Renal pelvis (tissue), 12 donors: ENCODE results near the gene ERCC5. TPM values are rescaled to one million over a fixed set of nuclear protein-coding genes. Genes with fewer than 3 reads are reported as not detected.
A peak's percentile ranks its signal among the peaks of the same experiment; 100 is the strongest.

Source experiments
- DNase-seq: peaks from one replicate; pipeline ENCODE4 v3.0.0-alpha.2; 2013
- long read RNA-seq, 16 experiments: transcript quantifications; one replicate each; lab custom pipeline, GENCODE V29; 2026
- polyA plus RNA-seq, 3 donors: library from polyadenylated mRNA; unstranded; fragments of 120-200 nt; gene quantifications; one replicate each; pipeline ENCODE4 v1.2.1, GENCODE V29; 2013; ENCODE audit not compliant: insufficient read length in 3 of 3

Gene ERCC5
- 10 to 100 TPM; 73.1 to 94.9 (median 81.5) TPM for polyA plus RNA-seq
- long read RNA-seq, donor 1, full-length matches to known transcripts = 6 of 6 reads
- long read RNA-seq, donor 1, partial matches to known transcripts = 0 of 6 reads
- long read RNA-seq, donor 1, other reads (novel, unspliced or antisense) = 0 of 6 reads
- long read RNA-seq, donor 2, full-length matches to known transcripts = 3 of 3 reads
- long read RNA-seq, donor 2, partial matches to known transcripts = 0 of 3 reads
- long read RNA-seq, donor 2, other reads (novel, unspliced or antisense) = 0 of 3 reads
- long read RNA-seq, donor 3, full-length matches to known transcripts = 3 of 14 reads
- long read RNA-seq, donor 3, partial matches to known transcripts = 11 of 14 reads
- long read RNA-seq, donor 3, other reads (novel, unspliced or antisense) = 0 of 14 reads
- long read RNA-seq, donor 4, full-length matches to known transcripts = 6 of 6 reads
- long read RNA-seq, donor 4, partial matches to known transcripts = 0 of 6 reads
- long read RNA-seq, donor 4, other reads (novel, unspliced or antisense) = 0 of 6 reads
- long read RNA-seq, donor 5, full-length matches to known transcripts = 2 of 2 reads
- long read RNA-seq, donor 5, partial matches to known transcripts = 0 of 2 reads
- long read RNA-seq, donor 5, other reads (novel, unspliced or antisense) = 0 of 2 reads
- long read RNA-seq, donor 6, full-length matches to known transcripts = 4 of 4 reads
- long read RNA-seq, donor 6, partial matches to known transcripts = 0 of 4 reads
- long read RNA-seq, donor 6, other reads (novel, unspliced or antisense) = 0 of 4 reads
- long read RNA-seq, donor 7, full-length matches to known transcripts = 5 of 5 reads
- long read RNA-seq, donor 7, partial matches to known transcripts = 0 of 5 reads
- long read RNA-seq, donor 7, other reads (novel, unspliced or antisense) = 0 of 5 reads
- long read RNA-seq, donor 8, partial matches to known transcripts = 0 of 1 reads
- long read RNA-seq, donor 8, other reads (novel, unspliced or antisense) = 0 of 1 reads
- long read RNA-seq, donor 9, partial matches to known transcripts = 10 of 14 reads
- long read RNA-seq, donor 9, other reads (novel, unspliced or antisense) = 0 of 14 reads
- long read RNA-seq, donor 10, full-length matches to known transcripts = 6 of 6 reads
- long read RNA-seq, donor 10, partial matches to known transcripts = 0 of 6 reads
- long read RNA-seq, donor 10, other reads (novel, unspliced or antisense) = 0 of 6 reads
- long read RNA-seq, donor 11, full-length matches to known transcripts = 5 of 5 reads
- long read RNA-seq, donor 11, partial matches to known transcripts = 0 of 5 reads
- long read RNA-seq, donor 11, other reads (novel, unspliced or antisense) = 0 of 5 reads
- long read RNA-seq, donor 12, full-length matches to known transcripts = 4 of 11 reads
- long read RNA-seq, donor 12, partial matches to known transcripts = 7 of 11 reads
- long read RNA-seq, donor 12, other reads (novel, unspliced or antisense) = 0 of 11 reads
- long read RNA-seq, donor 13 = 0 reads
- long read RNA-seq, donor 14 = 0 reads
- long read RNA-seq, donor 15 = 0 reads
- long read RNA-seq, donor 16, full-length matches to known transcripts = 9 of 9 reads
- long read RNA-seq, donor 16, partial matches to known transcripts = 0 of 9 reads
- long read RNA-seq, donor 16, other reads (novel, unspliced or antisense) = 0 of 9 reads

DNA sequence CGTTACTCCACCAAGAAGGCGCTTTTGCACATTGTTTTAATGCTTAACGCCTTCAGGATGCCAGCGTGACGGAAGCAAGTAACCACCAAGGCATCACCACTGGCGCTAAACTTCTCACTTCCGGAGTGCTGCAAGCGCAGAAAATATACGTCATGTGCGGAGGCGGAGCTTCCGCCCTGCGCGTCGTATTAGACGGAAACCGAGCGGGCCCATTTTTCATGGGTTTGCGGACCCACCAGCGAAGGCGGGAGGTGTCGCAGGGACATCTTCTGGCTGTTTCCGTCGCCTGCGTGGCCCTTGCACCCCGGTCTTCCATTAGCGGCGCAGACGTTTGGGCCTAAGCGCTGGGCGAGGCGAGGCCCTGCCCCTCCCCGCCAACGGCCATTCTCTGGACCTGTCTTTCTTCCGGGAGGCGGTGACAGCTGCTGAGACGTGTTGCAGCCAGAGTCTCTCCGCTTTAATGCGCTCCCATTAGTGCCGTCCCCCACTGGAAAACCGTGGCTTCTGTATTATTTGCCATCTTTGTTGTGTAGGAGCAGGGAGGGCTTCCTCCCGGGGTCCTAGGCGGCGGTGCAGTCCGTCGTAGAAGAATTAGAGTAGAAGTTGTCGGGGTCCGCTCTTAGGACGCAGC is at the start of gene ERCC5:
Gene ERCC5 (plus strand): TSS at position 403 of the 631 bp plus-strand sequence. CDS start 235 bp downstream, outside the sequence.
- DNase-seq = peak; percentile 95

DNA sequence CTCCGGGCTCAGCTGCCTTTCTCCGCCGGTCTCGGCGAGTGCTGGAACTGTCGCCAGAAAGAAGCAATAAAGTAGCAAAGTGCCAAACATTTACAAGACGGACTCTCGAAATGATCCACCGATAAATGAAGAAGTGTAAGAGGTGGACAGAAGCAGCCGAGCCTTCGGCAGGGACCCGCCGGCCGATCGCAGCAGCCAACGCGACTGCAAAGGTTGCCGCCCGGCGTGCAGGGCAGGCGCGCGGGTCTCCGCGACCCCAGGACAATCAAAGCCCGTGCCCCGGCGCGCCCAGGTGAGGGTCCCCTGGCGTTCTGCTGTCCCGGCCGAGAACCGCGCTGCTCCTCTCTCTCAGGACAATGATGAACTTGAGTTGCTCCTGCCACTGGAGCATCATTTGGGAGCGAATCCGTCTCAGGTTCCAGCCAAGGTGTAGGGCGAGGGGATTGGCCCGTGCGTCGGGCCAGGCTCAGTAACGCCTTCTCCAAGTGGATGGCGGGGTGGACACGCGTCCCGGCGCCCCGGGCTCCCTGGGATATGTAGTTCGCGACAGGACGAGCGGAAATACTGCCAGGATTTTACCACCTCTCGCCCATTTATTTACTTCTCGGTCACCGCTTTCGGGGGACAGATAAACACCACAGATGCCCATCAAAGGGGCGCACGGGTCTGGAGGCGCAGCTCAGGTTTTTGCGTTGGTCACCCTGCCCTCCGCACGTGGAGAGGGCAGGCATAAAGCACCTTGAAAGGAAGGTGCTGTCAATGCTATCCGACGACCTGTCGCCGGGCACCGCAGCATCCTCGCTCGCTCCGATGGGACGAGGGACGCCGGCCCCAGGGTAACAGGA is 47.0 kb upstream of the ERCC5 start, which contains the start of the genes BIVM and POGLUT2:
Gene BIVM (plus strand): TSS at position 539 of the 845 bp plus-strand sequence. CDS start 8,149 bp downstream, outside the sequence.
Gene POGLUT2 (minus strand): TSS at position 396 of the 845 bp plus-strand sequence. CDS start 306 bp downstream, at position 90.
- peak; percentile 92 for DNase-seq

DNA sequence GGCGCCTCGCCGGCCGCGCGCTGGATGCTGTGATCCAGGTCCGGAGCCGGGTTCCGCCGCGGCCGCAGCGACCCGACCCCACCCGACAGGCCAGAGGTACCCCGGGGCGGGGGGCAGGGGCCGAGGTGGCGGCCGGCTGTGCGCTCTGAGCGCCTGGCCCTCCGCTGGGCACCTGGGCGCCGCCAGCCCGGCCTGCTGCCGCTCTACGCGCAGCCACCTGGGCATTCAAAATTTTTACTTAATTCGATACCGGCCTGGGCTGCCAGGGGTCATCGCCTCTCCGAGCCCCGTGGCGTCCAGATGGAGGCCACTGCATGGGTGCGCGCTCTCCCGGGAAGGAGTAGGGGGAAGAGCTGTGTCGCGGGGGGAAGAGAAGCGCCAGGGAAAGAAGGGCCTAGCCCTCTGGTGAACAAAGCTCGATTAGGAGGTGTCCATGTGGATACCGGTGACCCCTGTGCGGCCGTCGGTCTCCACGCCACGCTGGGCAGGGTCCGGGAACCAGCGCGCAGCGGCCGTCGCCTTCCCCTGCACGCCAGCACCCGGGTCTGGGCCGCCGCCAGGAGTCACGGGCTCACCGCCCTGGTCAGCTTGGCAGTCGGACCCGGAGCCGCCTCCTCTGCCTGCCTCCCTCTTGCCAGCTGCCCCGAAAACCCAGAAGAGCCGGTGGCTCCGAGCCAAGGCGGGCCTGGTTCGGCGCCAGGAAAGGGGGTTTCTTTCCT is 46.2 kb upstream of the ERCC5 start:
- DNase-seq = peak; percentile 22

DNA sequence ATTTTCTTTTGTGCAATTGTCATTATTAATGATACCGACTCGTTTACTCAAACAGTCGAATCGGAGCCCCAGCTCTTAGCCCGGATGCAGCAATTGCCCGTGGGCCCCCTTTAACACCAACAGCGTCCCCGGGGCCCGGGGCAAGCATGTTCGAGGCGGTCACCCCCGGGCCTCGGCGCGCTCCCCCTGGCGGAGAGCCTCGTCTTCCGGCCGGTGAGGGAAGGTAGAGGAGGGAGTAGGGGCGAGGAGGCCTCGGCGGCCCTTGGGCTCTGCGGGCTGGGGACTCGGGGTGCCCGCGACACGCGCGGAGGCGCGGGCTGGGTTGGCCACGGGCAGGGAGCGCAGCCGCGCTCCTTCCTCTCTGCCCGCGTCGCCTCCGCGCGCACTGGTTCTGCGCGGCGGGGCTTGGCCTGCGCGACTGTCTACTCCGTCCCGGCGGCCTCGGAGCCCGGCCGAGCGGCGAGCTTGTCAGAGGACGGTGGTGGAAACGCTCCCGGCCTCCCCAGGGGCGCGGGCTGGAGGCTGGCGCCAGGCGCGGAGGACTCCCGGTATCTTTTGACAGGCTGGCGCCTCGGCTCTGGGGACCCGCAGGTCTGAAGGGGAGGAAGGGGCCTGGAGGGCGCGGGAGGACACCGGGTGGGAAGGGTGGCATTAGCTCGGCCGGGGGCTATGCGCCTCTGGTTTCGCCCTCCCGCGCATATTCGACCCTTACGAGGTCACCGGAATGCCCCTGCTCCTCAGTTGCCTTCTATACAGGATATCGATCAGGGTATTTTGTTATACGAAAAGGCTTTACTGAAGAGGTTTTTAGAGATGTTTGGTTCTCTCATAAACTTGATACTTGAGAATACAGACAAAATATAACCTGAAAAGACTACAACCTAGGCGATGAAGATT is 45.4 kb upstream of the ERCC5 start:
- DNase-seq = peak; percentile 82

DNA sequence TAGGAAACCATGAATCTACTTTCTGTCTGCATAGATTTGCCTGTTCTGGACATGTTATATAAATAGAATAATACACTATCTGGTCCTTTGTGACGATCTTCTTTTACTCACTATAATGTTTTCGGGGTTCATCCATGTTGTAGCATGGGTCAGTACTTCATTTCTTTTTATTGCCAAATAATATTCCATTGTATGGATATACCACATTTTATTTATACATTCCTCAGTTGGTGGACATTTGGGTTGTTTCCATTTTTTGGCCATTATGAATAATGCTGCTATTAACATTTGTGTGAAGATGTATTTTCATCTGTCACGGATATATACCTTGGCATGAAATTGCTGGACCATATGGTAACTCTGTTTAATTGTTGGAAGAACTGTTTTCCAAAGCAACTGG is 40.2 kb upstream of the ERCC5 start:
- no peak for DNase-seq

DNA sequence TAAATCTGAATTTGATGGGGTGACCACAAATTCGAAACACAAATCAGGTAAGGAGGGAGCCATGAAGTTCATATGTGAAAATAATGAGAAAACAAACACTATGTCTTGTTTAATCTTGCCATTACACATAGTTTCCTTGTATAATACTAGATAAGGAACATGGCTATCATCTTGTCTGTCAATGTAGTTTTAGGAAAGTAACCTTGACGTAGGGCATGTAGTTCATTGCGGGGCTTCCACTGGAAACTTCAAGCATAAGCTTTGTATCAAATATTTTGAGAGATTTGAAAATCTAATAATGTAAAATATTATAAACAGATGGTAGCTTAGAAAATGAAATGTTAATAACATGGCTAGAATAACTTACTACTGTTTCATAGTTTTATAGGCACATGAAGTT is 38.1 kb upstream of the ERCC5 start:
- DNase-seq = no peak

DNA sequence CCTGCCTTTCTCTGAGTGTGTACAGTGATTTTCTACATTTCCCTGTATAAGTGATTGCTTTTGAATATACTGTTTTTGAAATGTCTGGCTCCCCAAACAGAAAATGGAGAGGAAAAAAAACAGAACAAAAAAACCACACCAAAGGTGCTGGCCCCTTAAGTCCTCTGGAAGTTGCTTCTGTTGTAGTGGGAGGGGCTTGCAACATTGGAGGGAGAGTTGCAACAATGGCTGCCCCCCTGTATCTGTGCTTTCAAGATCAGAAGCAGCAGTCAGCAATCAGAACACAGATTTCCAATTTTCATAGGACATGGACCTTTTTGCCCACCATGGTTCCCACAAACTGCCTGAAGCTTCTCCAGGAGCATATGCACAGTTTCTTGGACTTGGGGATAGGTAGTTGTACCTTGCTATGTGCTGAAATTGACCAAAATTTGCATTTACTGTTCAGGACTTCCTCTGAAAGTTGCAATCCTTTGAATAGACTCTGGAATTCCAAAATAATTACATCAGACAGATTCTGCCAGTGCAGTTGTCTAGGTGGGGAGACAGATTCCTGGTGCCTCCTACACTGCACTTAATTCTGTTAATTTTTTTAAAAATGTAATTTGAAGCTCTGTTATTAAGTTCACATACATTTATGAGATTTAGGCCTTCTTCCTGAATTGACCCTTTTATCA is 33.1 kb upstream of the ERCC5 start:
- no peak for DNase-seq

DNA sequence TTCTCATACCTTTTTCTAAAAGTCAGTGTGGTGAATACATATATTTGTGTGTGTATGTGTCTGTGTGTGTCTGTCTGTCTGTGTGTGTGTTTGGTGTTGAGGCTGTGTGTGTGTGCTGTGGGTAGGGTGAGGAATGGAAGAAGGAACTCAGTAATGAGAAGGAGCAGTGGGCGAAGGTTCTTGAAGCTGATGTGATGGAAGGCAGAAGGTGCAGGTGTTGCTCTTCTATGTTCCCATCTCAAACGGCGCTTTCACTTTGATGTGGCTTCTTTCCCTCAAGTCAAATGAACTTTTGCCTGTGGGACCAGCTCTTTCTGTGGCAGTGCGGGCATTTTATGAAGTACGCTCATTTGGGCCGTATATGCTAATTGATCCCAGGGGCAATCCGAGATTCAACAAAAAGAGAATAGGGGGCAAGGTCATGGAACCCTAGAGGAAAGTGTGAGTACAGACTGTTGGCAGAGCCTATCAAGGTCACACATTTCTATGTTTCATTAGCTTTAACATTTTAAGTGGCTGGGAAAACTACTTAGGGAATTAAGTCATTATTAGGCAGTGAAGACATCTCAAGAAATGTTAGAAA is 31.7 kb upstream of the ERCC5 start:
- DNase-seq = no peak

DNA sequence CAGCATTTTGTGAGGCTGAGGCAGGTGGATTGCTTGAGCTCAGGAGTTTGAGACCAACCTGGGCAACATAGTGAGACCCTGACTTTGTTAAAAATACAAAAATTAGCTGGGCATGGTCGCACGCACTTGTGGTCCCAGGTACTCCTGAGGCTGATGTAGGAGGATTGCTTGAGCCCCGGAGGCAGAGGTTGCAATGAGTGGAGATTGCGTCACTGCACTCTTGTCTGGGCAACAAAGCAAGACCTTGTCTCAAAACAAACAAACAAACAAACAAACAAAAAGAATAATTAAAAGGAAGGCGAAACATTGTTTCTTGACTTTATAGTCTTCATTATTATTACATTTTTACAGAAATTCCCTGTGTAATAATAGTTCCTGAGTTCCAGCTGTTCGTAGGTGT is 31.0 kb upstream of the ERCC5 start:
- DNase-seq = no peak

DNA sequence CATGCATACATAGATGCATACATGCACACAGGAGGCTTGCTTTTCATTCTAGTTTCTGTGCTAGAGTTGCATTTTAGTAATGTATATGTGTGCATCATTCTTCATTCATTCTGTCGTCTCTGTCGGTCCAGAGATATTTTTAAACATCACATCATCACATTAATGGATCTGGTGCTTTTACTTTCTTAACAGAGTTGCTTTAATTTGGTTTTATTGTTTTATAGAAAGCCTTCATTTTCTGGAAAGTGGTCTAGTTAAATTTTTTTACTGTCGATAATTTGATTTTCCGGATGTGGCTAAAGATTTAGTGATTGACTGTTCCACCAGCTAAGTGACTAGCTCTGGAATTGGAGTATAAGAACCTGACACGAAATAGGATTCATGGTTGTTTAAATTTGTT is 30.0 kb upstream of the ERCC5 start:
- DNase-seq = no peak

DNA sequence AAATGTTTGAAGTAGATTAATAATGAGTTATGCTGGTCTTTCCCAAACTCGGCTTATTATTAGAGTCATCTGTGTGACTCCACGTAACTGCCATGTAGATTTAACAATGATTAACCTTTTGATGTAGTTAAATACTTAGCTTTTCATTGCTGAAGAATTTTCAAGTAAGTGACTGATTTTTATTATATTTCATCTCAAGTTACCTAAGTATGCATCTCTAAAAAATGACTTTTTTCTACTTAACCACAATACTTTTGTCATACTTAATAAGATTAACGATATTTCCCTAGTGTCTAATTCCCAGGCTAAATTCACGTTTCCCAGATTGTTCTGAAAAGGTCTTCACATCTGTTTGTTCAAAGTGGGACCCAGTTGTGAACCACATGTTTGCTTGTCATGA is 29.1 kb upstream of the ERCC5 start:
- DNase-seq = no peak

DNA sequence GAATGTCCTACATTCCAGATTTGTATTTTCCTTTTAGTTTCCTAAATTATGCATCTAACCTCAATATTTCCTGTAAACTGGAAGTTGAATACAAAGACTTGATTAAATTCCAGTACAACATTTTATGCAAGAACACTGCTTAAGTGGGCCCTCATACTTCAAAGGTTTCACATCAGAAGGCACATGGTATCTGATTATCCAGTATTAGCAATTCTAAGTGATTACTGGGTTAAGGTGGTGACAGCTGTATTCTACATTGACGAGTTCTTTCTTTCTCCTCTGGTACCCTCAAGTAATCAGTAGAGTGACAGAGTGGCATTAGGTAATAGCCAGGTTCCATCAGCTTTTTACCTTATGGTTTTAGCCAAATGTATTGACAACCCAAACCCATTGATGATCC is 28.6 kb upstream of the ERCC5 start:
- DNase-seq = no peak

DNA sequence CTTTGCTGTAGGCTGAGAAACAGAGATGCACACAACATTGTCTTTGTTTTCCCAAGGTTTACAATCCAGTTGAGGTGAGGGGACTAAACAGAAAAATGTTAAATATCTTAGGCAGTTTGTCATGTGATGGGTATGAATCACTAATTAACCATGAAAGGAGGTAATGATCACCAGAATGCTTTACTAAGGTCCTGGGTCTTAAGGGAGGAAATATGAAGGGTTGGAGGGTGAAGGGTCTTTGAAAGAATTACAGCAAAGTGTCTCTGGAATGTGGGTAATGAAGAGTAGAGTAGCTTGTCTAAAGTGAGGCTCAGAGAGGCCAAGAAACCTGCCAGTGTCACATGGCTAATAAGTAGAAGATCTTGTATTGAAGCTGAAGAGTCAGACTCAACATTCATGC is 27.9 kb upstream of the ERCC5 start:
- DNase-seq = peak; percentile 35

DNA sequence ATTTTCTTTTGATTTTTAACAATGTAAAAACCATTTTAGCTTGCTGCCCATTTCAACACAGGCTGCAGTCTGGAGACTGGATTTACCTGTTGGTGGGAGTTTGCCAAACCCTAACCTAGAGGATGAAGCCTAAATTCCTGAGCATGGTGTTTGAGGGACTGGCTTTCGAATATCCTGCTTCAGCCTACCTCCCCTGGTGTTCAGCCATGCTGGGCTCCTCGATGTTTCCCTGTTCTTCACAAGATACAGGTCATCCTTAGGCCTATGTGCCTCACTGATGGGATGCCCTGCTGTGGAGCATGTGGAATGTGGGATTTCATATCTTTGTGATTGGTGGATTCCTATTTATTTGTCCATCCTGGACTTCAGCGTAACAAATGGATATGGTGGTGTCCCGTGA is 20.4 kb upstream of the ERCC5 start:
- no peak for DNase-seq

DNA sequence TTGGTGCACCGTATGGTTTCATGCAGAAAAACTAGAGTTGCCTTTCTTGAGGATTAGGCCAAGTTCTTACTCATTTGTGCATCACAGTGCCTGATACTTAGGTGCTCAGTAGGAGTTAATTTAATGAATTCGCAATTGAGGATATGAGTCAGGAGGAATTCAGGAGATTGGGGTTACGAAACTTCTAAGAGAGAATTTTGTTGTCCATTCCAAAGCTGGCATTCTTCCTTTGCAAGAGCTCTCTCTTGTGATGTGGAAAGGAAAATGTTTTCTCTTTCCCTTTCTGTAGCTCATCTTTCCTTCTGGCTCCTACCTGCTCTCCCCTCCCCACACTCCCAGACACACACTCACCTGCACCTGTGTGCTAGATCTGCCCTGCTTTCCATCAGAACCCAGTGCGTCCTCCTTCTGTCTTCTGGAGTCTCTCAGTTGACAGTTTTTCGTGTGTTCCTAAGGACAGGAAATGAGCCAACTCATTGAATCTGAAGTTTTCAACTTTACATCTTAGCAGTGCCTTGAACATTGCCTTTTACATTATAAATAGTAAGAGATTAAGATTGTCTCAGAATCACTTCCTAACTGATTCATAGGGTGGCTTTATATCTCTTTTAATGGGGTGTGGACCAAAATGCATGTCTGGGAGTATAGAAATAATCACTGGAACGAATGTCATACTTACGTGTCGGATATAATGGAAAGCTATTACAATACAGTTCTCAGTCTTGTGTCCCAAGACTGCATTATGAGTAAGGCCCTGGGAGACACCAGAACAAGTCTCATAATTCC is 19.7 kb upstream of the ERCC5 start:
- no peak for DNase-seq

DNA sequence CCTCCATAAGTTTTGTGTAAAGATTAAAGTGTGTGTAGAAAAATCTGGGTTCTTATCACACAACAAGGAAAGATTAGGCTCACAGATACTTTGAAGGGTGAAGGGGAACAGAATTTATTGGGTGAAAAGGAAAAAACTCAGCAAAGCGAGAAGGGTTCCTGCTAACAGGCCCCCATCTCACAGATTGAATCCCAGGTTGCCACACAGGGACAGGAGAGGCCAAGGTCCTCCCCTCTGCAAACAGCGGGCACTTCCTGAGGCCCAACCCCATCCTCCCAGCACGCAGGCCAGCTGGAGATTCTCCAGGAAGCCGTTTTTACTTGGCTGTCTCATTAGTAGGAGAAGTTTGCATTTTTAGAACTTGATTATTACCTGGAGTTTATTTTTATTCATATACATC is 15.2 kb upstream of the ERCC5 start:
- no peak for DNase-seq
